HG03103 (cell line): Measurements from ENCODE around the gene DCT.

Experiments used
- ATAC-seq: cut with Tn5 transposase; IDR thresholded peaks from one replicate; pipeline ENCODE4 v1.9.1; 2021; ENCODE audit warnings: low read depth; ENCODE audit not compliant: unreplicated experiment

DCT gene

DNA sequence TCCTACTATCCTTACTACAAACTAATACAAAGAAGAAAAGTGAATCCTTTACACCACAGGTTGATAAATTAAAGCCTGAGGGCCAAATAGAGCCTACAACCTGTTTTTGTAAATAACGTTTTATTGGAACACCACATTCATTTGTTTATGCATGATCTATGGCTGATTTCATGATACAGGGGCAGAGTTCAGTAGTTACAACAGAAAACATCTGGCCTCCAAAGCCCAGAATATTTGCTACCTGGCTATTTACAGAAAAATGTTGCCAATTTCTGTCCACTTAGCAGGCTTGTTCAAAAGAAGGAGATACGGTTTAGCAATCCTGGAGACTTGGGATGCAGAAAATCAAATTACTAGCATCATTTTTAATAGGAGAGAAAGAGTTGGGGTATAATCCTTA lies 24.1 kb downstream of the DCT start:
- no peak for ATAC-seq

GRCh38 chr13:94454906-94455305 lies 24.6 kb downstream of the DCT start:
- ATAC-seq, result no peak

DNA sequence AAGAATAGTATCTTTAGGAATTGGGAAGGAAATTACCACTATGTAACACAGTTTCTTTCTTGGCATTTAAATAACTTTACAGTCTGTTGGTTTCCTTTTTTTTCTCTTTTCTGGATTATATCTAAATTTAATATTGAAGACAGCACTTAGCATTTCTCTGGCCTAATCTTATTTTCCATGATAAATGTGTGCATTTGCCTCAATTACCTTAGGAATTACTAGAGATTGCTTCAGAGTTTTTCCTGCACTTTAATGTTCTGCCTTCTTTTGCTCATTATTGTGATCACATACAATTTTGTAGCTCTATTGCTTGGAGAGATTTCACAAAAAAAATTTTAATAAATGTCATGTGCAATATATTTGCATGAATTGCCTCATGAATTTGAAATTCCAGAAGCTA lies 25.1 kb downstream of the DCT start:
- ATAC-seq, result no peak

DNA sequence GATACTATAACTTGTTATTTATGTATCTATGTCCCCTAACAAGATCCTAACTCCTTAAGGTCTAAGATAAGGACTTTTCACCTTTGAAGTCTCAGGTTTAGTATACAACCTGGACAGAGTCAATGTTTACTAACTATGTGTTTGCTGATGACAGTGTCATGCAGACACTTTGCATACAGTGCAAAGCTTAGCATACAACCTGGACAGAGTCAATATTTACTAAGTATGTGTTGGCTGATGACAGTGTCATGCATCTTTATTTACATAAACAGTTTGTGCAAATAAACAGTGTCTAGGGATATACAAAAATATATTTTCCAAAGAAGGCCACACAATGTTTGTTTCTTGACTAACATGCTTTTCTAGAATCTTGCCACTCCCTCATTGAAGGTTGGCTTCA lies 34.7 kb downstream of the DCT start:
- no peak for ATAC-seq

DNA sequence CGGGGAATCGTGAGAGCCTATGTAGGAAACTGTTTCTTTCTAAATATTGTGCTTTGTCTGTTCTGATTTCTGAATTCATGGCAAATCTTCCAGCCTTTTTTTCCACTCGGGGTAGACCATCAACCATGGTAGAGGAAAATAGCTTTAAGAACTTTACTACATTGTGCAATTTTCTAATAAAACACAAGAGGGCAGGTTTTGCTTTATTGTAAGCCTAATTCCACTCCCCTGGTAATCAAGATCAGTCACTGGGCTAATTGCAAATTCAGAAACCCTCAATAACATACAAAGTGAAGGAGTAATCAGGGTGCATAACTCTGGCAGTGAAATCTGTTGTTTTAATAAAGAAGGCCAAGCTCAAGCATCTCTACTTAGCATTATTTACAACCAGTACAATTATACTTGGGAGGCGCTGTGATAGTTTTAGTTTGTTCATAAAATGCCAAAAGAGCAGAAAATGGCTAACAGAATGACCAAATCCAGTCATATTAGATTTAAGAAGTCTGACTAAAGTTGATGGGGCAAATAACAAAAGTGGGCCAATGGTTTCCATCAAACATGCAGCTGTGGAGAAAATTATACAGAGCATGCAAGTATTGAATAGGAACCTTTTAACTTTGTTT lies 43.8 kb downstream of the DCT start:
- peak; percentile 55 for ATAC-seq

DNA sequence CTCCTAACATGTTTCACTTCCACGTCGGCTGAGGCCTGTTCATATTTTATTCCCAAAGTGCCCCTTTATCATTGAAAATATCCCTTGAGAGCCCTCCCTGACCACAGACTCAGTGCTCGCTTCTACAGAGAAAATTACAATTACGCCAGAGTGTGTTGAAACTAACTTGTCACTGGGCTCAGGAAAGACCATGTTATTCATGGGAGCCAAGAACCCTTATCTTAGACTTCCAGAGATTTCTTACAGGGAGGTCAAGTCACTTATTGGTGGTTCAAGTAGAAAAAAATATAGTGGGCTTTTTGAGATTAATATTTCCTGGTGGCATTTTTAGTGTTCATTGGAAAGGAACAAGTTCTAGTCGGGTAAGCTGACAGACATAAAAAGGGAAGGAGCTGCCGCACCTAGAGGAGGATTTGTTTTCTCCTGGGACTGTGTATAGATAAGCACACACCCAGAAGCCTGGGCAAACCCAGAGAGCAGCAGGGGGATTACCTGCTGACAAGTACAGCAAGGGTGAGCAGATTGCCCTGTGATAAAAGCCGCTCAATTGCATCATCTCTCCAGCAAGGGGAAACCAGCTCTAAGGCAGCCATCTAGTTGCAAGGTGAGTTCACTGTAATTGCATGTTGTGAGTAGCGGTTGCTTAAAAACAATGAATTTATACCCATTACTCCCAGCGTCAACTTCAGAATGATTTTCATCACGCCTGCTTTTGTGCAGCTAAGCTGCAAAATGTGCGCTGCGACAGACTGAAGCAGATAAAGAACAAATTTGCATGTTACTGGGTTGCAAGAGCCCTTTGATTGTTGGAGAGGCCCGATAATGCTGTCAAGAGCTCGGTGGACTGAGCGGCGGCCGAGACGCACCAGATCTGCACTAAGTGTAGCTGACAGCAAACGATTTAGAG lies 46.2 kb downstream of the DCT start:
- ATAC-seq, result peak; percentile 47

DNA sequence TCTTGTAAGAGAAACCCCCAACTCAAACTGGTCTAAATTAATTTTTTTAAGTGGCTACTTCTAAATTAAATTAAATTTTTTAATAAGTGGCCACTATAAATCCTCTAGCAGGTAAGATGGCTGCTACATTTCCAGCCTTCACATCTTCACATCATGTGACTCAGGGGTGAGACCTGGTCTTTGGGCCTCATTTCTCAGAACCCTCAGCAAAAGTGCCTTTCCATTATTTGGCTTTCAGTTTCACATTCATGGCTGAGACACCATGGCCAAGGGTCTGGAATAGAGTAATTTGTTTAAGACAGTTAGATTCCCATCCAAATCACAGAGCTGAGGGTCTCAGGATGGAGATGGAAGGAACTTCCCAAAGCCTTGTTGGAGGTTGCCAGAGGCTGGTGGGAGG lies 47.5 kb downstream of the DCT start:
- ATAC-seq, result no peak

DNA sequence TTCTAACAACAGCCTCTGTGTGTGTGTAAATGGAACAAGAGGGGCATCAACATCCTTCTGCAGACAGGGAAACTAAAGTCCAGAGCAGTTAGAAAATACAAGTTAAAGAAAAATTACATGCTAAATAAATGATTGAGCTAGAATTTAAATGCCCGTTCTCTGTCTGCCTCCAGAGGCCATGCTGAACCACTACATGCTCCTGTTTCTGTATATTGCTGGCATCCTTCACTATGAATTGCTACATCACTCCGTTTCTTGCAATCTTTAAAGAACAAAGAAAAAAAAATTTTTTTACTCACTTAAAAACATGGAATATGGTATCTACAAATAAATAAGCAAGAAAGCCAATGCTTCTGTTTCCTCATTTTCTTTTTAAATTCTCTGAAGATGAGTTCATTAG lies 47.9 kb downstream of the DCT start:
- ATAC-seq, result no peak

- ATAC-seq, result no peak
Observed at GRCh38 chr13:94427313-94427953, 52.0 kb downstream of the DCT start.

DNA sequence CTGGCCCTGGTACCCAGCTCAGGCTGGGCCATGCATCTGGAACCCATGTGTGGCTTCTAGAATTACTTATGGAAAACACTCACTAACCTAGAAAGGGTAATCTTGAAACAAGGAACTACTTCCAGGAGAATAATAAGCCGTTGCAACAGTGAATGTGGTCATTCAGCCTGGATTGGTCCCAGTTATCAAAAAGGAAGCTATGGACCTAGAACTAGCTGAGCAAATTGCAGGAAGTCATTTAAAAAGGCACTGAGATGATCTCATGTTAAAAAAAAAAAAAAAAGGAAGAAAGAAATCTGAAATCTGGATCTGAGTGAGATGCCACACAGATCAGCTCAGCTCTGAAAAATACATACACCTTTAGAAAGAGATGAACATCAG lies 59.6 kb downstream of the DCT start:
- peak; percentile 16 for ATAC-seq

DNA sequence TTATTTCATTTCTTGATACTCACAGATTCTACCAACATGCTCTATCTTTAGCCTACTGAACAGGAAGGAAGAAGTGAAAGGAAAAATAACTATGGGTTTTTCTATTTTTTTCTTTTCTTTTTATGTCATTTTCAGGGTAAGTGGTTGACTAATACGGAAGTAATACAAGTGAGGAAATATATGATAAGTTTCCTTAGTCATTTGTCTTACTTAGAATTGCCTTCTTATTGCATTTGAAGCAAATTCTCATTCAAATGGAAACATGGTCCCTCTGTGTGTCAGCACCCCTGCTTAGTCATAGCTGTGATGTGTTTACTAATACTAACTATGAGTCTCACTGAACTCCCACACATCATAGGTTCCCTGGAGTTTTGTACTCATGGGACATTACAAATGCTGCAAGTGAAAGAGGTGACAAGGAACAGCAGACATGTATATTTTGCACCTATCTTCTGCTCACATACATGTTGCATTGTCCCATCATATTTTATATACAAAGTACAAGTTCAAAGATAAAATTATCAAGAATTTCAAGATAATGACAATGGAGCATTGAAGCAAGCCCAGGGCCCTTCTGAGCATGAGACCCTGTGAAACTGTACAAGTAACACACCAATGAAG lies 60.1 kb downstream of the DCT start:
- ATAC-seq, result peak; percentile 61

GRCh38 chr13:94417294-94417693 lies 62.2 kb downstream of the DCT start:
- ATAC-seq, result no peak

DNA sequence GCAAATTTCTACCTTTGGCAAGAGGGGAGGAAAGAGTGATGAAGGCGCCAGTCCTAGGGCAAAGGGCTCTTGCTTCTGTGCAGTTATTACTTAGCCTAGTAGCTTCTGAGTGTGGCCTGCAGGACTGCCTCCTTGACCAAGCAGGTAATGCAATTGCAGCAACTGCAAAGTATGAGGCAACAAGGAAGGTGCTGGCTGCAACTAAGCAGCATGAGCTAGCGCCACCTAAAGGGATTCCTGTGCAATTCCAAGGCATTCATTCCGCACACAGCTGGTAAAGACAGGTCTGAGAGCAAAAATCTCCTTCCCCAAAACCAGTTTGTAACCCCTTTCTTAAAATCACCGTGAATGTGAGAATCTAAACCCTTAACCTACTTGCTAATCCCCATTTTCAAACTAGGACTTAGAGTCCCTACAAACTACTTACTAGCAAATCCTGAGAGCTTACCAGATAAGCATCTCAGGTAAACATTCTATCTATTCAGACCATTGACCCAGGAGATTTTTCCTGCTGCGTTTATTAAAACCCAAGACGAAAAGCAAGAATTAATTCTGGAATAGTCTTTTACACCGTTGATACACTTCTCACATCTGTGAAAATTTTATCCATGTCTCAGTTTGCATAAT lies 62.9 kb downstream of the DCT start:
- no peak for ATAC-seq

- ATAC-seq, result no peak
Observed at GRCh38 chr13:94415500-94416237, 63.8 kb downstream of the DCT start.

DNA sequence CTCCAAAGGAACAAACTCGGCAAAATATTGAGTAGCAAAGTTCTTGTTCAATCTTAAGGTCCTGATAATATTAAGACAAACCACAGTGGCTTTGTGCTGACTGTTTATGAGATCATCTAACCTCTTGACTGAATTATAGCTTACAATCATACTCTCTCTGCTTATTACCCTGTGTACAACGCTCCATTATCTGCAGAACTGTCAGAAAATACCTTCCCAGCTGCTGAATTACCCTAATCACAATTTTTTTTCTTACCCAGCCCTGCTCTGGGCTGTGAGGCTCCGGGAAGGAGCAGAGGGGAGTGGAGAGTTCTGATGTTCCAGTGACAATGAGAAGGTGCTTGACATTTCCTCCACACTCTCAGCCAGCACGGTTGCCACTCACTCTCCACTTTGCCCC lies 64.8 kb downstream of the DCT start:
- no peak for ATAC-seq

- no peak for ATAC-seq
Observed at GRCh38 chr13:94414141-94414540, 65.3 kb downstream of the DCT start.

DNA sequence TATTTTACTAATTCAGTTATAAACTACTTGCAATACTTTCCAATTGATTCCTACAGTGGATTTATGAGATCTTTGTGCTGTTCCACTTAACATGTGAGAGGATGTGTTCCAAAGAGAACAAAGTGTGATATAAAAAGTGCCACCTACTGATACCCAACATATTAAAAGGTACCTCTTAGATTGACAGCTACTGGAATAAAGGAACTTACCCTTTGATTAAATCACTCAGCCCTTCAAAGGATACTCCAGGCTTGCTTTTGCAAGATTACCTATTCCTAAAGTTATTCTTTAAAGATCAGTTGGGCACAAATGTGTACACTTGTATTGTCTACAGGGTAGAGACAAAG lies 65.9 kb downstream of the DCT start:
- ATAC-seq, result no peak

DNA sequence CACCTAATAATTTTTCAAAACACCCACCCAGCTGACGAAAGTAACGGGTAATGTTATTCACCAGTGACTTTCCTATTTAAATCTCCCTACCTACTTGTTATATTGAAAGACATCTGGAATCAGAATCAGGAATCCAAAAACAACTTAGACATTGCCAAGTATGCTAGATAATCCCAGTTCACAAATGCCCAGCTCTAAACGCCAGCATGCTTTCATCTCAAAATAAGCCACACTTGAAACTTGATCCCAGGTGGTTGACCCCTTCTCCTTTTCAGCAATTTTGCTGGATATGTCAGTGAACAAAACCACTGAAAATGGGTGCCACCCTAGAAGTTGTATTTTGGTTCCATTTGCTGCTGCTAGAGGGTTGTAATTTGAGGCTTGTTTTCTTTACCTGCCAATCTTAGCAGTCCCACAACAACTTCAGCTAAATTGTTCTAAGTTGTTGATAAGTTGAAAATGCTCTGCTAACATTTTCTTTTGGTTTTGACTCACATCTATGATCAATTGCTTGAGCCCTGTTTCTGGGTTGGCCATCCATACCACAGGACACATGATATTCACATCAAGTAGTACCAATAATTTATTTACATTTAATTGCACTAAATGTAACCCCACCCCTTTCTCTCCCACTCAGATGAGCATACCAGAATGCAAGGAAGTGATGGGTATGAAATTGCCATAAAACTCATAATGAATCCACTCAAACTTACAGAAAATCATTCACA lies 66.4 kb downstream of the DCT start:
- ATAC-seq, result no peak

GRCh38 chr13:94411747-94412146 lies 67.7 kb downstream of the DCT start:
- no peak for ATAC-seq
